CD14-positive monocyte (primary cell): ENCODE results near the gene CDK5RAP2. TPM values are rescaled to one million over a fixed set of nuclear protein-coding genes. Genes with fewer than 3 reads are reported as not detected.

Experiments
- DNase-seq, 3 donors: peaks; one replicate each; pipeline ENCODE4 v3.0.0-alpha.2; 2011 to 2022
- H2AFZ ChIP-seq: 2 replicates; pipeline ENCODE4 v1.6.0; 2012; ENCODE audit warnings: mild to moderate bottlenecking, low read depth, low read length, inconsistent platforms; ENCODE audit not compliant: insufficient read depth, poor library complexity, severe bottlenecking
- H3K27ac ChIP-seq, 2 donors: 1 replicate in 1 of 2; 2 replicates in 1 of 2; pipeline ENCODE4 v1.5.1; 2012 to 2013; ENCODE audit warnings: low read length in 2 of 2, control low read depth in 1 of 2, inconsistent platforms in 1 of 2, low read depth in 1 of 2, mild to moderate bottlenecking in 1 of 2
- H3K27me3 ChIP-seq, 2 donors: one replicate each; pipeline versions ENCODE4 v1.6.0 to v1.6.1; 2011 to 2013; ENCODE audit warnings: low read length in 2 of 2; ENCODE audit not compliant: control insufficient read depth in 2 of 2, insufficient read depth in 2 of 2
- H3K36me3 ChIP-seq, 2 donors: replicated peaks in 1 of 2; 1 replicate in 1 of 2; 2 replicates in 1 of 2; pipeline versions ENCODE4 v1.5.1 to v1.6.1; 2012 to 2013; ENCODE audit warnings: low read length in 2 of 2, control low read depth in 1 of 2, inconsistent platforms in 1 of 2, mild to moderate bottlenecking in 1 of 2; ENCODE audit not compliant: insufficient read depth in 2 of 2, control insufficient read depth in 1 of 2
- H3K4me1 ChIP-seq, 2 donors: 1 replicate in 1 of 2; 2 replicates in 1 of 2; pipeline versions ENCODE4 v1.5.1 to v1.6.1; 2012 to 2013; ENCODE audit warnings: low read length in 2 of 2, control low read depth in 1 of 2, inconsistent platforms in 1 of 2, mild to moderate bottlenecking in 1 of 2, moderate library complexity in 1 of 2; ENCODE audit not compliant: insufficient read depth in 2 of 2, control insufficient read depth in 1 of 2
- H3K4me2 ChIP-seq: replicated peaks from 2 replicates; pipeline ENCODE3; 2012; ENCODE audit warnings: low read length, moderate library complexity, mild to moderate bottlenecking; ENCODE audit not compliant: poor library complexity, severe bottlenecking; ENCODE audit errors: extremely low read depth
- H3K4me3 ChIP-seq, 3 experiments: fragments of 200-600 bp in 1 of 3; sonication (generic) in 1 of 3; replicated peaks in 1 of 3; 1 replicate in 2 of 3; 2 replicates in 1 of 3; pipeline ENCODE4 v1.5.1; 2011 to 2013; ENCODE audit warnings: low read length in 3 of 3, mild to moderate bottlenecking in 3 of 3, control low read depth in 2 of 3, low read depth in 2 of 3, inconsistent platforms in 1 of 3, moderate library complexity in 1 of 3
- H3K79me2 ChIP-seq: 2 replicates; pipeline ENCODE4 v1.6.0; 2012; ENCODE audit warnings: mild to moderate bottlenecking, control low read depth, inconsistent platforms, low read length, moderate library complexity; ENCODE audit not compliant: insufficient read depth
- H3K9ac ChIP-seq: 2 replicates; pipeline ENCODE4 v1.6.0; 2017; ENCODE audit warnings: low read length, mild to moderate bottlenecking; ENCODE audit not compliant: insufficient read depth, poor library complexity, severe bottlenecking
- H3K9me3 ChIP-seq, 2 donors: replicated peaks in 1 of 2; 1 replicate in 1 of 2; 2 replicates in 1 of 2; pipeline versions ENCODE4 v1.5.1 to v1.6.1; 2012 to 2013; ENCODE audit warnings: low read length in 2 of 2, control low read depth in 1 of 2; ENCODE audit not compliant: control insufficient read depth in 1 of 2, insufficient read depth in 1 of 2
- H4K20me1 ChIP-seq: 2 replicates; pipeline ENCODE4 v1.6.0; 2012; ENCODE audit warnings: mild to moderate bottlenecking, low read length, control low read depth, moderate library complexity; ENCODE audit not compliant: insufficient read depth
- H3K27ac Mint-ChIP-seq, 7 donors: one replicate each; pipeline ENCODE4 v1.8.0; 2020; ENCODE audit warnings: mild to moderate bottlenecking in 7 of 7, mixed read lengths in 7 of 7, moderate library complexity in 6 of 7, inconsistent platforms in 2 of 7
- H3K27me3 Mint-ChIP-seq, 3 donors: one replicate each; pipeline ENCODE4 v1.8.0; 2021 to 2022; ENCODE audit warnings: low read depth in 3 of 3, mild to moderate bottlenecking in 3 of 3, mixed read lengths in 3 of 3, moderate library complexity in 3 of 3, inconsistent platforms in 1 of 3
- H3K36me3 Mint-ChIP-seq, 2 donors: one replicate each; pipeline ENCODE4 v1.8.0; 2020; ENCODE audit warnings: mixed read lengths in 2 of 2, inconsistent platforms in 1 of 2, mild to moderate bottlenecking in 1 of 2
- H3K4me1 Mint-ChIP-seq: one replicate; pipeline ENCODE4 v1.8.0; 2020; ENCODE audit warnings: mild to moderate bottlenecking, mixed read lengths
- H3K4me3 Mint-ChIP-seq, 2 donors: one replicate each; pipeline ENCODE4 v1.8.0; 2020; ENCODE audit warnings: mild to moderate bottlenecking in 2 of 2, mixed read lengths in 2 of 2, moderate library complexity in 1 of 2
- H3K9me3 Mint-ChIP-seq, 7 donors: one replicate each; pipeline ENCODE4 v1.8.0; 2020 to 2022; ENCODE audit warnings: mixed read lengths in 7 of 7, mild to moderate bottlenecking in 6 of 7, moderate library complexity in 6 of 7, inconsistent platforms in 2 of 7
- CTCF ChIP-seq: fragments of 200-600 bp; IDR thresholded peaks from one replicate; pipeline ENCODE4 v1.8.0; 2022; ENCODE audit warnings: antibody characterized with exemption, mild to moderate bottlenecking
- WGBS: methylation state at CpG from one replicate; pipeline ENCODE4 v1.1.5; 2013; ENCODE audit warnings: missing lambda C conversion rate; ENCODE audit not compliant: insufficient coverage; 5-methylcytosine and 5-hydroxymethylcytosine counted together
- intact Hi-C, 2 donors: fragments of 100-400 bp; cut with micrococcal nuclease; formaldehyde crosslinking; loops; one replicate each; pipeline versions ENCODE4 v1.15.0 to v1.15.1; 2023
- polyA plus RNA-seq, 3 donors: library from polyadenylated mRNA; depleted of rRNA in 1 of 3; unstranded in 2 of 3; stranded (reverse) in 1 of 3; fragments of 300-500 nt in 2 of 3; fragments of >200 nt in 1 of 3; fragmentation: Illumina TruSeq in 2 of 3; gene quantifications; 1 replicate in 2 of 3; 2 replicates in 1 of 3; pipeline ENCODE4 v1.2.3, GENCODE V29; 2012 to 2021

The CDK5RAP2 gene
- polyA plus RNA-seq, 3 donors = 2.0 to 13.7 (median 6.1) TPM

- no peaks in the 10 kb centered on the region for H4K20me1 ChIP-seq
- no peak overlapping the region for H3K9ac ChIP-seq
- no peak overlapping the region for H3K4me3 Mint-ChIP-seq
- H3K27ac ChIP-seq = no peak overlapping the region
- H3K27me3 Mint-ChIP-seq = peaks cover 0 to 2% (median 0%) of the 10 kb centered on the region in 3 donors
- H3K4me1 Mint-ChIP-seq = peaks cover 2% of the 10 kb centered on the region
- H3K36me3 Mint-ChIP-seq = peaks cover 60 to 68% of the 10 kb centered on the region in 2 donors
- no peaks in the 10 kb centered on the region for H3K4me1 ChIP-seq
- no peak for DNase-seq
- WGBS = 100% methylated on average over 4 of the region's 5 CpGs
- no peak overlapping the region for H3K27ac Mint-ChIP-seq
- H3K36me3 ChIP-seq = peaks cover 59 to 73% of the 10 kb centered on the region in 2 donors
- H3K27me3 ChIP-seq = no peaks in the 10 kb centered on the region
- H3K79me2 ChIP-seq = peaks cover 31% of the 10 kb centered on the region
- H3K4me2 ChIP-seq = no peak overlapping the region
- intact Hi-C loops = loop anchor here in 1 of 2 donors (10.0 kb wide), 1 partner anchor 1525 kb away; the partner anchor contains the start of gene TTLL11
- H2AFZ ChIP-seq = no peak overlapping the region
- no peak for TF ChIP-seq CTCF
- H3K9me3 Mint-ChIP-seq = no peaks in the 10 kb centered on the region
- H3K4me3 ChIP-seq = no peak overlapping the region
- H3K9me3 ChIP-seq = no peaks in the 10 kb centered on the region
Measured at GRCh38 chr9:120570296-120570695, 9.7 kb downstream of the CDK5RAP2 start.

GRCh38 chr9:120569556-120569955, 10.4 kb downstream of the CDK5RAP2 start:
- Histone ChIP-seq H3K9me3 (no peaks in the 10 kb centered on the region), H3K27me3 (no peaks in the 10 kb centered on the region), H2AFZ (no peak overlapping the region), H4K20me1 (no peaks in the 10 kb centered on the region), H3K4me2 (no peak overlapping the region), H3K4me3 (no peak overlapping the region), H3K27ac (no peak overlapping the region), H3K79me2 (peaks cover 29% of the 10 kb centered on the region), H3K4me1 (no peaks in the 10 kb centered on the region), H3K9ac (no peak overlapping the region), H3K36me3 (peaks cover 65 to 81% of the 10 kb centered on the region in 2 donors)
- H3K27ac Mint-ChIP-seq = peak overlapping the region in 1 of 7 donors; percentile 49
- peaks cover 67 to 75% of the 10 kb centered on the region in 2 donors for H3K36me3 Mint-ChIP-seq
- WGBS = 98% methylated on average over 5 of the region's 5 CpGs
- H3K27me3 Mint-ChIP-seq = peaks cover 0 to 2% (median 0%) of the 10 kb centered on the region in 3 donors
- H3K4me1 Mint-ChIP-seq = peaks cover 4% of the 10 kb centered on the region
- no peak for TF ChIP-seq CTCF
- no peak for DNase-seq
- H3K4me3 Mint-ChIP-seq = no peak overlapping the region
- intact Hi-C loops = no loop called here
- H3K9me3 Mint-ChIP-seq = no peaks in the 10 kb centered on the region
